GM21423 (cell line): ENCODE results near the gene IL3.

ENCODE experiments used
- ATAC-seq: cut with Tn5 transposase; IDR thresholded peaks from one replicate; pipeline ENCODE4 v1.9.1; 2021; ENCODE audit warnings: mild to moderate bottlenecking, moderate library complexity; ENCODE audit not compliant: unreplicated experiment

IL3 gene

GRCh38 chr5:132110930-132111329 lies 50.5 kb downstream of the IL3 start:
- ATAC-seq = no peak

- no peak for ATAC-seq
Observed at GRCh38 chr5:132112111-132112510, 51.7 kb downstream of the IL3 start.
